ENCODE measurements around the gene KIAA0586. TPM values are rescaled to one million over a fixed set of nuclear protein-coding genes. Genes with fewer than 3 reads are reported as not detected.

The KIAA0586 gene
- total and polyA plus RNA-seq, 9 of the 15 experiments (the other 6 are each of a cell fraction or from before 2014, with no cell fraction given) = 11.2 to 30.9 (median 22.6) TPM

- TF ChIP-seq, protein P1, sequence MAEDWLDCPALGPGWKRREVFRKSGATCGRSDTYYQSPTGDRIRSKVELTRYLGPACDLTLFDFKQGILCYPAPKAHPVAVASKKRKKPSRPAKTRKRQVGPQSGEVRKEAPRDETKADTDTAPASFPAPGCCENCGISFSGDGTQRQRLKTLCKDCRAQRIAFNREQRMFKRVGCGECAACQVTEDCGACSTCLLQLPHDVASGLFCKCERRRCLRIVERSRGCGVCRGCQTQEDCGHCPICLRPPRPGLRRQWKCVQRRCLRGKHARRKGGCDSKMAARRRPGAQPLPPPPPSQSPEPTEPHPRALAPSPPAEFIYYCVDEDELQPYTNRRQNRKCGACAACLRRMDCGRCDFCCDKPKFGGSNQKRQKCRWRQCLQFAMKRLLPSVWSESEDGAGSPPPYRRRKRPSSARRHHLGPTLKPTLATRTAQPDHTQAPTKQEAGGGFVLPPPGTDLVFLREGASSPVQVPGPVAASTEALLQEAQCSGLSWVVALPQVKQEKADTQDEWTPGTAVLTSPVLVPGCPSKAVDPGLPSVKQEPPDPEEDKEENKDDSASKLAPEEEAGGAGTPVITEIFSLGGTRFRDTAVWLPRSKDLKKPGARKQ (CRISPR knock-in tag; IDR thresholded peaks at IDR 0.05) = no peak
- TF ChIP-seq SMC3 (conservative IDR thresholded peaks at IDR 0.05; ENCODE audit: insufficient read depth, low read depth, low read length) (no peak), ZNF143 (CRISPR knock-in tag; IDR thresholded peaks at IDR 0.05) (no peak), SETDB1 (IDR thresholded peaks at IDR 0.05; ENCODE audit: low read length) (no peak), RBM15 (IDR thresholded peaks at IDR 0.05; ENCODE audit: insufficient read depth, low read length) (no peak), CREB3 (tag; conservative IDR thresholded peaks at IDR 0.05; ENCODE audit: low read depth) (no peak), TOE1 (IDR thresholded peaks at IDR 0.05; ENCODE audit: borderline replicate concordance) (no peak), TOE1 (CRISPR knock-in tag; IDR thresholded peaks at IDR 0.05; ENCODE audit: borderline replicate concordance, low read depth) (no peak), KLF10 (CRISPR knock-in tag; IDR thresholded peaks at IDR 0.05) (no peak), CBX3 (IDR thresholded peaks at IDR 0.05; ENCODE audit: borderline replicate concordance in 1 of 2, low read length in 2 of 2) (0 out of 3 replicates have a peak, but pooled peaks of 1 of the 2 experiments have one; percentile 16), NFATC3 (IDR thresholded peaks at IDR 0.05) (no peak), CTBP1 (IDR thresholded peaks at IDR 0.05; ENCODE audit: borderline replicate concordance) (peak; percentile 33; the same call in 1 of the 2 replicates), TAF15 (IDR thresholded peaks at IDR 0.05; ENCODE audit: low read depth, low read length) (no peak), EP300 (IDR thresholded peaks at IDR 0.05; ENCODE audit: low read length) (no peak), ZNF212 (CRISPR knock-in tag; IDR thresholded peaks at IDR 0.05) (no peak), ZNF436 (CRISPR knock-in tag; IDR thresholded peaks at IDR 0.05) (no peak), POLR2H (tag; IDR thresholded peaks at IDR 0.05; ENCODE audit: low read depth) (no peak)
- TF ChIP-seq, protein P2, sequence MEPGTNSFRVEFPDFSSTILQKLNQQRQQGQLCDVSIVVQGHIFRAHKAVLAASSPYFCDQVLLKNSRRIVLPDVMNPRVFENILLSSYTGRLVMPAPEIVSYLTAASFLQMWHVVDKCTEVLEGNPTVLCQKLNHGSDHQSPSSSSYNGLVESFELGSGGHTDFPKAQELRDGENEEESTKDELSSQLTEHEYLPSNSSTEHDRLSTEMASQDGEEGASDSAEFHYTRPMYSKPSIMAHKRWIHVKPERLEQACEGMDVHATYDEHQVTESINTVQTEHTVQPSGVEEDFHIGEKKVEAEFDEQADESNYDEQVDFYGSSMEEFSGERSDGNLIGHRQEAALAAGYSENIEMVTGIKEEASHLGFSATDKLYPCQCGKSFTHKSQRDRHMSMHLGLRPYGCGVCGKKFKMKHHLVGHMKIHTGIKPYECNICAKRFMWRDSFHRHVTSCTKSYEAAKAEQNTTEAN (CRISPR knock-in tag; IDR thresholded peaks at IDR 0.05) = no peak
Observed at GRCh38 chr14:58395812-58396788, 31.4 kb upstream of the KIAA0586 start, which contains the start of gene TOMM20L (continued).
